Uterus (tissue), 2 donors: ENCODE data around the gene ZNF81.

Source experiments
- CTCF ChIP-seq, 4 experiments: fragments of 200-600 bp in 2 of 4; fragments of 450-650 bp in 2 of 4; sonication (generic) in 2 of 4; IDR thresholded peaks; one replicate each; pipeline ENCODE4 v1.5.1; 2016 to 2019; ENCODE audit warnings: antibody characterized with exemption in 4 of 4, mild to moderate bottlenecking in 2 of 4, moderate library complexity in 1 of 4
- POLR2A ChIP-seq, 2 donors: fragments of 450-650 bp; IDR thresholded peaks; one replicate each; pipeline ENCODE4 v1.6.1; 2016; ENCODE audit warnings: antibody characterized with exemption in 2 of 2, mild to moderate bottlenecking in 1 of 2, moderate library complexity in 1 of 2

DNA sequence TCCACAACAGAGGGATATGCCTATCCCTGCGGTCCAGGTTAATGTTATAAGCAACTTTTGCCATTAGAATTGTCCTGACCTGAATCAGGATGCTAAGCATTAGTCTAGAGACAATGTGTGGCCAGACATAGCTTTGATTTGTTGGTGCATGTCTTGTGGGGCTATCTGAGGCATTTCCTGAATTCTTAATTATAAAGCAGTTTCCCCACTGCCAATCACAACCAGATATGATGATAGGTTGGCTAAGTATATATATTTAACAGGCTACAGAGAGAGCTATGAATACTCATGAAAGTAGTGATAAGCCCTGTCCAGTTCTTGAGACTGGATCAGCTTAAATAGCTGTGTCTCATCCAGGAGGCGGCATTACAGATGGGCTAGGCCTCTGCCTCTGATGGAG, 37.8 kb upstream of the ZNF81 start:
- TF ChIP-seq CTCF (IDR thresholded peaks at IDR 0.05) (no peak), POLR2A (IDR thresholded peaks at IDR 0.05) (no peak)
